Measurements from ENCODE around the gene OXTR.

DNA sequence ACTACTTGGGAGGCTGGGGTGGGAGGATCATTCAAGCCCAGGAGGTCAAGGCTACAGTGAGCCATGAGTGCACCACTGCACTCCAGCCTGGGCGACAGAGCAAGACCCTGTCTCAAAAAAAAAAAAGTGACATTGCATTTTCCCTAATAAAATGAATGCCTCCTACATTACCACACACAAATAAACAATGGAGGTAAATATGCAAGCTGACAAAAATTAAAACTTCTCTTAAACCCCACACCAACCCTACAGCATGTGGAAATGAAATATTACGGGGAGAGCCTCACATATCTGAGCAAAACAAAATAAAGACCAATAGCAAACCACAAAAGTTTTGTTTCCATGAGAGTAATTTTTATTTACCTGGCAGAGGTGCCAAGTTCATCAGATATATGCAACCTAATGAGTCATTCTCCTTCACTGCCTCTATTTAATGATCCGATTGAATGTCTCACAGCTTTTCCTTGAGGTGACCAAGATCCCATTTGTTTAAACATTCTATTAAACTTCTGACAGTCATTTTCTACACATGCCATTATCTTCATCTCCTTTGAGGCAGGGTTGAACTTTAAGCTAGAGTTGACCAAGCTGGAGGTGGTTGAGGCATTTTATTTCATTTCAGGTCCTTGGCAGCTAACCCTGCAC lies 45.2 kb downstream of the OXTR start:
- TF ChIP-seq, protein P1, sequence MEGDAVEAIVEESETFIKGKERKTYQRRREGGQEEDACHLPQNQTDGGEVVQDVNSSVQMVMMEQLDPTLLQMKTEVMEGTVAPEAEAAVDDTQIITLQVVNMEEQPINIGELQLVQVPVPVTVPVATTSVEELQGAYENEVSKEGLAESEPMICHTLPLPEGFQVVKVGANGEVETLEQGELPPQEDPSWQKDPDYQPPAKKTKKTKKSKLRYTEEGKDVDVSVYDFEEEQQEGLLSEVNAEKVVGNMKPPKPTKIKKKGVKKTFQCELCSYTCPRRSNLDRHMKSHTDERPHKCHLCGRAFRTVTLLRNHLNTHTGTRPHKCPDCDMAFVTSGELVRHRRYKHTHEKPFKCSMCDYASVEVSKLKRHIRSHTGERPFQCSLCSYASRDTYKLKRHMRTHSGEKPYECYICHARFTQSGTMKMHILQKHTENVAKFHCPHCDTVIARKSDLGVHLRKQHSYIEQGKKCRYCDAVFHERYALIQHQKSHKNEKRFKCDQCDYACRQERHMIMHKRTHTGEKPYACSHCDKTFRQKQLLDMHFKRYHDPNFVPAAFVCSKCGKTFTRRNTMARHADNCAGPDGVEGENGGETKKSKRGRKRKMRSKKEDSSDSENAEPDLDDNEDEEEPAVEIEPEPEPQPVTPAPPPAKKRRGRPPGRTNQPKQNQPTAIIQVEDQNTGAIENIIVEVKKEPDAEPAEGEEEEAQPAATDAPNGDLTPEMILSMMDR (IDR thresholded peaks at IDR 0.05): no peak
- no peak for TF ChIP-seq POLR2A (IDR thresholded peaks at IDR 0.05)
- TF ChIP-seq POLR2AphosphoS5 (IDR thresholded peaks at IDR 0.05; ENCODE audit: insufficient read depth in 1 of 2, low read depth in 1 of 2): no peak

All from vagina (tissue), 2 donors.